ENCODE data around the gene FARSA. TPM values are rescaled to one million over a fixed set of nuclear protein-coding genes. Genes with fewer than 3 reads are reported as not detected.
"Not testable (repeated sequence)": the region's sequence is repeated elsewhere in the genome, so short reads cannot be mapped to it uniquely, and the experiment has no call there.

Gene FARSA
- total and polyA plus RNA-seq, 2 of the 4 experiments (the other 2 are of a cell fraction): 49.3 to 80.9 TPM

- H3K14ac ChIP-seq (replicated peaks; ENCODE audit: low read depth, low read length); H2AK5ac ChIP-seq (ENCODE audit: low read depth, low read length); intact Hi-C loops (cut with micrococcal nuclease); H3K4ac ChIP-seq (ENCODE audit: low read depth, low read length); H4K5ac ChIP-seq (ENCODE audit: low read depth, low read length); BruUV-seq (replicated peaks); H3K27ac ChIP-seq (ENCODE audit: insufficient read depth, low read length); H3K9ac ChIP-seq (ENCODE audit: low read depth, low read length); CTCF ChIA-PET; H3K9me1 ChIP-seq (ENCODE audit: insufficient read depth, low read length); in situ Hi-C loops (cut with MboI; ENCODE audit: low sequenced_read_pairs); H2BK5ac ChIP-seq (ENCODE audit: low read depth, low read length, poor library complexity, severe bottlenecking); H2AK9ac ChIP-seq (replicated peaks; ENCODE audit: low read depth, low read length, poor library complexity); H3K56ac ChIP-seq (ENCODE audit: extremely low read depth, insufficient read depth, low read length); dilution Hi-C loops (cut with HindIII; ENCODE audit: low sequenced_read_pairs, unreplicated experiment); H2BK15ac ChIP-seq (ENCODE audit: low read depth, low read length); H3K18ac ChIP-seq (ENCODE audit: low read depth, low read length); H3K4me2 ChIP-seq (ENCODE audit: low read depth, low read length); H3K27me3 ChIP-seq (ENCODE audit: control insufficient read depth, insufficient read depth, low read length); ATAC-seq (ENCODE audit: low read depth); H3K23ac ChIP-seq (ENCODE audit: low read depth, low read length); H2AFZ ChIP-seq (replicated peaks; ENCODE audit: low read length, poor library complexity); H3K9me3 ChIP-seq (ENCODE audit: control insufficient read depth, insufficient read depth, low read length); H2BK20ac ChIP-seq (ENCODE audit: low read depth, low read length); H4K91ac ChIP-seq (ENCODE audit: insufficient read depth, low read depth, low read length); H2BK120ac ChIP-seq (ENCODE audit: low read depth, low read length); DNase-seq; H3K4me3 ChIP-seq (ENCODE audit: insufficient read depth, low read depth, low read length); H4K8ac ChIP-seq (ENCODE audit: low read depth in 2 of 2, low read length in 2 of 2): not testable (repeated sequence)
- Histone ChIP-seq H3K4me1 (ENCODE audit: control insufficient read depth, insufficient read depth, low read length) (peaks cover 23% of the 10 kb centered on the region), H3K79me1 (ENCODE audit: low read depth in 1 of 2, low read length in 2 of 2) (peaks cover 28 to 86% of the 10 kb centered on the region in 2 experiments), H4K20me1 (ENCODE audit: insufficient read depth, low read length) (peaks cover 25% of the 10 kb centered on the region; the same call in 1 of the 2 replicates), H3K36me3 (ENCODE audit: control insufficient read depth, insufficient read depth, low read length) (peaks cover 64% of the 10 kb centered on the region)
- POLR2A ChIA-PET (ENCODE audit: unreplicated experiment): interaction anchor here (0.6 kb wide), 1 partner anchor 1351 kb away, joined by 7 read pairs; no protein-coding TSS in a partner anchor
- WGBS, 2 experiments (ENCODE audit: extremely low coverage in 2 of 2, insufficient read length in 1 of 2): 100% methylated on average over 1 of the region's 6 CpGs; no CpG with 5 or more reads in 1 of the 2 experiments
These were observed 18.5 kb upstream of the FARSA start for GRCh38 chr19:12952050-12952449.

All from IMR-90 (cell line).